ENCODE results near the gene C9orf40.

Gene C9orf40

GRCh38 chr9:74977287-74977686, 24.6 kb upstream of the C9orf40 start:
- no peak for TF ChIP-seq CTCF (IDR thresholded peaks at IDR 0.05; ENCODE audit: control extremely low read depth, extremely low read depth, low read depth, missing control alignments)
- no peak for DNase-seq (ENCODE audit: extremely low spot score)
- ChIA-PET CTCF (interaction anchor here (1.3 kb wide), 1 partner anchor 11 kb away, joined by 4 read pairs; no protein-coding TSS in a partner anchor), POLR2A (no interaction called here)

GRCh38 chr9:74975538-74975937, 22.8 kb upstream of the C9orf40 start:
- ChIA-PET POLR2A (no interaction called here), CTCF (interaction anchor here (1.5 kb wide), 1 partner anchor 23 kb away, joined by 5 read pairs; the partner anchor contains the start of gene C9orf40)

GRCh38 chr9:74974558-74974957, 21.8 kb upstream of the C9orf40 start:
- TF ChIP-seq CTCF (IDR thresholded peaks at IDR 0.05; ENCODE audit: control extremely low read depth, extremely low read depth, low read depth, missing control alignments), result no peak
- ChIA-PET CTCF (interaction anchor here (1.0 to 1.5 kb wide), 2 partner anchors 23 to 52 kb away, joined by 4 to 5 read pairs; partner anchors contain the start of gene C9orf40), POLR2A (no interaction called here)
- DNase-seq (ENCODE audit: extremely low spot score), result no peak

More at GRCh38 chr9:74975538-74975937, 22.8 kb upstream of the C9orf40 start:
- no peak for TF ChIP-seq CTCF (IDR thresholded peaks at IDR 0.05; ENCODE audit: control extremely low read depth, extremely low read depth, low read depth, missing control alignments)
- no peak for DNase-seq (ENCODE audit: extremely low spot score)

- no peak for TF ChIP-seq CTCF (IDR thresholded peaks at IDR 0.05; ENCODE audit: control extremely low read depth, extremely low read depth, low read depth, missing control alignments)
- DNase-seq (ENCODE audit: extremely low spot score), result no peak
- POLR2A ChIA-PET, result no interaction called here
- CTCF ChIA-PET, result interaction anchor here (1.0 to 1.6 kb wide), 5 partner anchors 18 to 53 kb away, joined by 3 to 4 read pairs (median 3); partner anchors contain the start of gene C9orf40
Measured at GRCh38 chr9:74973714-74974113, 21.0 kb upstream of the C9orf40 start.

- ChIA-PET CTCF (interaction anchor here (3.2 kb wide), 1 partner anchor 11 kb away, joined by 16 read pairs; the partner anchor contains the start of gene C9orf40), POLR2A (no interaction called here)
- DNase-seq (ENCODE audit: extremely low spot score), result no peak
- no peak for TF ChIP-seq CTCF (IDR thresholded peaks at IDR 0.05; ENCODE audit: control extremely low read depth, extremely low read depth, low read depth, missing control alignments)
Measured at GRCh38 chr9:74963056-74963455, 10.3 kb upstream of the C9orf40 start.

GRCh38 chr9:74961496-74961895, 8.8 kb upstream of the C9orf40 start:
- no peak for DNase-seq (ENCODE audit: extremely low spot score)
- POLR2A ChIA-PET, result no interaction called here
- no peak for TF ChIP-seq CTCF (IDR thresholded peaks at IDR 0.05; ENCODE audit: control extremely low read depth, extremely low read depth, low read depth, missing control alignments)
- CTCF ChIA-PET, result interaction anchor here (3.2 kb wide), 1 partner anchor 10 kb away, joined by 16 read pairs; the partner anchor contains the start of gene C9orf40
